ENCODE measurements around the gene C12orf43.

Gene C12orf43

GRCh38 chr12:120982659-120983058 lies 33.6 kb downstream of the C12orf43 start:
- H3K27me3 ChIP-seq (replicated peaks; ENCODE audit: control insufficient read depth, insufficient read depth, low read length): peaks cover 25% of the 10 kb centered on the region
- H3K36me3 ChIP-seq (ENCODE audit: control insufficient read depth, insufficient read depth, low read length, severe bottlenecking): no peaks in the 10 kb centered on the region
- no peaks in the 10 kb centered on the region for H3K4me1 ChIP-seq (ENCODE audit: control insufficient read depth, insufficient read depth, low read length)
- no peak for DNase-seq (ENCODE audit: low read depth)
- H3K9ac ChIP-seq (ENCODE audit: low read length): no peak overlapping the region
- H3K9me3 ChIP-seq (ENCODE audit: control insufficient read depth, low read length): no peaks in the 10 kb centered on the region
- no peak overlapping the region for H3K4me3 ChIP-seq (ENCODE audit: low read length)

GRCh38 chr12:120981407-120981941 lies 34.8 kb downstream of the C12orf43 start:
- H3K4me1 ChIP-seq (ENCODE audit: control insufficient read depth, insufficient read depth, low read length): no peaks in the 10 kb centered on the region
- no peak overlapping the region for H3K9ac ChIP-seq (ENCODE audit: low read length)
- peaks cover 25% of the 10 kb centered on the region for H3K27me3 ChIP-seq (replicated peaks; ENCODE audit: control insufficient read depth, insufficient read depth, low read length)
- H3K9me3 ChIP-seq (ENCODE audit: control insufficient read depth, low read length): no peaks in the 10 kb centered on the region
- H3K36me3 ChIP-seq (ENCODE audit: control insufficient read depth, insufficient read depth, low read length, severe bottlenecking): no peaks in the 10 kb centered on the region
- no peak for DNase-seq (ENCODE audit: low read depth)
- H3K4me3 ChIP-seq (ENCODE audit: low read length): no peak overlapping the region

GRCh38 chr12:120980800-120981368 lies 35.4 kb downstream of the C12orf43 start:
- Histone ChIP-seq H3K36me3 (ENCODE audit: control insufficient read depth, insufficient read depth, low read length, severe bottlenecking) (no peaks in the 10 kb centered on the region), H3K4me1 (ENCODE audit: control insufficient read depth, insufficient read depth, low read length) (no peaks in the 10 kb centered on the region), H3K27me3 (replicated peaks; ENCODE audit: control insufficient read depth, insufficient read depth, low read length) (peaks cover 25% of the 10 kb centered on the region), H3K4me3 (ENCODE audit: low read length) (no peak overlapping the region), H3K9ac (ENCODE audit: low read length) (no peak overlapping the region), H3K9me3 (ENCODE audit: control insufficient read depth, low read length) (no peaks in the 10 kb centered on the region)
- no peak for DNase-seq (ENCODE audit: low read depth)

- Histone ChIP-seq H3K4me3 (ENCODE audit: low read length) (no peak overlapping the region), H3K36me3 (ENCODE audit: control insufficient read depth, insufficient read depth, low read length, severe bottlenecking) (no peaks in the 10 kb centered on the region), H3K27me3 (replicated peaks; ENCODE audit: control insufficient read depth, insufficient read depth, low read length) (peaks cover 25% of the 10 kb centered on the region), H3K4me1 (ENCODE audit: control insufficient read depth, insufficient read depth, low read length) (no peaks in the 10 kb centered on the region), H3K9me3 (ENCODE audit: control insufficient read depth, low read length) (no peaks in the 10 kb centered on the region), H3K9ac (ENCODE audit: low read length) (no peak overlapping the region)
- no peak for DNase-seq (ENCODE audit: low read depth)
Measured at GRCh38 chr12:120979862-120980696, 36.2 kb downstream of the C12orf43 start.

DNA sequence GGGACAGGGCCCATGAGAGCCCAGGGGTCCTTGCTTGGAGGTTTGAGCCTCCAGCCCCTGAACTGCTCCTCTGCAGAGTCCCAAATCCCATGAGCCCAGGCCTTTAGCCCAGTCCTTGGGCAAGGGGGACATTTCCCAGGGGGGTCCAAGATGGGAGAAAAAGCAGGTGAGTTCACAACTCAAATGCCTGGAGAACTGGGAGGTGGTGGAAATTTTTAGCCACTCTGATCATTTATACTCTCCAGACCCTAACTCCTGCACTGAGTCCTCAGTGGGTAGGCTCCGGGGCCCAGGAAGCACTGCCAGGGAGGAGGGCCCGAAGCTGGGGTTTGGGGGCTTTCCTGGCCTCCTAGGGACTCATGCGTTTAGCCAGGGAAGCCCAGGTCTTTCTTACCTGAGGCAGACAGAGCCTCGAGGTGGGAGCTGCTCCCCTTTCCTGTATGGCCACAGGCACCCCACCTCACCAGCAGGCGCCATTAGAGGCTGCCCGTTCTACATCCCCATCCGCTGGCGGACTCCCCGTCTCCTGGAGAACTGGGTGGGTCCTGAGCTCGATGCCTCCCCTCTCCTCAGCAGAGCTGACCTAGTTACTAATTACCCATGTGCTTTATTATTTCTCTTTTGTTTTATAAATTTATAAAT lies 36.9 kb downstream of the C12orf43 start:
- H3K27me3 ChIP-seq (replicated peaks; ENCODE audit: control insufficient read depth, insufficient read depth, low read length): peaks cover 22% of the 10 kb centered on the region
- no peak for DNase-seq (ENCODE audit: low read depth)
- H3K4me3 ChIP-seq (ENCODE audit: low read length): no peak overlapping the region
- no peaks in the 10 kb centered on the region for H3K9me3 ChIP-seq (ENCODE audit: control insufficient read depth, low read length)
- no peak overlapping the region for H3K9ac ChIP-seq (ENCODE audit: low read length)
- no peaks in the 10 kb centered on the region for H3K36me3 ChIP-seq (ENCODE audit: control insufficient read depth, insufficient read depth, low read length, severe bottlenecking)
- no peaks in the 10 kb centered on the region for H3K4me1 ChIP-seq (ENCODE audit: control insufficient read depth, insufficient read depth, low read length)

GRCh38 chr12:120978296-120979219 lies 37.7 kb downstream of the C12orf43 start, which contains the start of gene HNF1A:
TSS of gene HNF1A (plus strand) at chr12:120978543. CDS start at chr12:120978769, 226 bp downstream.
- Histone ChIP-seq H3K4me1 (ENCODE audit: control insufficient read depth, insufficient read depth, low read length) (no peaks in the 10 kb centered on the region), H3K27me3 (replicated peaks; ENCODE audit: control insufficient read depth, insufficient read depth, low read length) (peaks cover 28% of the 10 kb centered on the region), H3K9ac (ENCODE audit: low read length) (no peak within 1 kb of the TSS), H3K36me3 (ENCODE audit: control insufficient read depth, insufficient read depth, low read length, severe bottlenecking) (no peaks in the 10 kb centered on the region), H3K4me3 (ENCODE audit: low read length) (no peak within 1 kb of the TSS), H3K9me3 (ENCODE audit: control insufficient read depth, low read length) (no peaks in the 10 kb centered on the region)
- no peak for DNase-seq (ENCODE audit: low read depth)

GRCh38 chr12:120977531-120978295 lies 38.6 kb downstream of the C12orf43 start:
- Histone ChIP-seq H3K9ac (ENCODE audit: low read length) (no peak overlapping the region), H3K9me3 (ENCODE audit: control insufficient read depth, low read length) (no peaks in the 10 kb centered on the region), H3K4me3 (ENCODE audit: low read length) (no peak overlapping the region), H3K36me3 (ENCODE audit: control insufficient read depth, insufficient read depth, low read length, severe bottlenecking) (no peaks in the 10 kb centered on the region), H3K27me3 (replicated peaks; ENCODE audit: control insufficient read depth, insufficient read depth, low read length) (peaks cover 20% of the 10 kb centered on the region), H3K4me1 (ENCODE audit: control insufficient read depth, insufficient read depth, low read length) (no peaks in the 10 kb centered on the region)
- no peak for DNase-seq (ENCODE audit: low read depth)

DNA sequence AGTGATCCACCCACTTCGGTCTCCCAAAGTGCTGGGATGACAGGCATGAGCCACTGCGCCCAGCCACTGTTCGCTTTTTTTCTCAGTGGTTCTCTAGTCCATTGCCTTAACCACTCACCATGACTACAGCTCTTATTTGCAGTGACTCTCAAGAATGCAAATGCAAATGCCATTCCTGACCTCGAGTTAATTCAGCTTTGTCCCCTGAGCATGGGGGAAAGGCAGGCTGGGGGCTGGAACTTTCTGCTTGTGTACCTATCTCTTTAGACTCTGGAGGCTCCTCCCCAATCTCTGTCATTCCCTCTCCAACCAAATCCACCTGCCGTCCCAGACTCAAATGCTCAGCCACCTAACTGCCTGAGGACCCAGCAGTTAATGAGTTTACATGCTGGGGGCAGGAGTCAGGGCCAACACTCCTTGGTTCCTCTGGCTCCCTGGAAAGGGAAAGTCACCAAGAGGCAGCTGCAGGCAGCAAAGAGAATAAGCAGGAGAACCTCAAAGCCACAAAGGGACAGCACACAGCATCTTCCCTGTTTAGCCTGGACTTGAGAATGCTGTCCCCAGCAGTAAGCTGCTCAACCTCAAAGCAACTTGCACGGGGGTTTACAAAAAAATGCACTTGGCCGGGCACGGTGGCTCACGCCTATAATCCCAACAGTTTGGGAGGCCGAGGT lies 43.3 kb downstream of the C12orf43 start:
- DNase-seq (ENCODE audit: low read depth): no peak
- no peak overlapping the region for H3K4me3 ChIP-seq (ENCODE audit: low read length)
- peaks cover 15% of the 10 kb centered on the region for H3K27me3 ChIP-seq (replicated peaks; ENCODE audit: control insufficient read depth, insufficient read depth, low read length)
- H3K4me1 ChIP-seq (ENCODE audit: control insufficient read depth, insufficient read depth, low read length): no peaks in the 10 kb centered on the region
- no peaks in the 10 kb centered on the region for H3K9me3 ChIP-seq (ENCODE audit: control insufficient read depth, low read length)
- no peaks in the 10 kb centered on the region for H3K36me3 ChIP-seq (ENCODE audit: control insufficient read depth, insufficient read depth, low read length, severe bottlenecking)
- H3K9ac ChIP-seq (ENCODE audit: low read length): no peak overlapping the region

GRCh38 chr12:120971299-120972180 lies 44.7 kb downstream of the C12orf43 start:
- no peaks in the 10 kb centered on the region for H3K9me3 ChIP-seq (ENCODE audit: control insufficient read depth, low read length)
- H3K4me1 ChIP-seq (ENCODE audit: control insufficient read depth, insufficient read depth, low read length): no peaks in the 10 kb centered on the region
- peak; percentile 82 for DNase-seq (ENCODE audit: low read depth)

More at GRCh38 chr12:120971299-120972180, 44.7 kb downstream of the C12orf43 start:
- Histone ChIP-seq H3K9ac (ENCODE audit: low read length) (no peak overlapping the region), H3K4me3 (ENCODE audit: low read length) (no peak overlapping the region), H3K27me3 (replicated peaks; ENCODE audit: control insufficient read depth, insufficient read depth, low read length) (peaks cover 15% of the 10 kb centered on the region), H3K36me3 (ENCODE audit: control insufficient read depth, insufficient read depth, low read length, severe bottlenecking) (no peaks in the 10 kb centered on the region)

Measured in adipocyte (in vitro differentiated cells).